Measurements from ENCODE around the gene TLE7. TPM values are rescaled to one million over a fixed set of nuclear protein-coding genes. Genes with fewer than 3 reads are reported as not detected.

TLE7 gene
- total RNA-seq, 6 experiments from 2014 or later = not detected

GRCh38 chr16:71453036-71453435, 11.2 kb upstream of the TLE7 start:
- Histone ChIP-seq H3K36me3 (peaks cover 0 to 49% (median 16%) of the 10 kb centered on the region in 4 donors), H3K27me3 (no peaks in the 10 kb centered on the region), H3K4me1 (no peaks in the 10 kb centered on the region), H3K9me3 (peaks cover 0 to 24% (median 13%) of the 10 kb centered on the region in 4 donors), H3K27ac (no peak overlapping the region), H3K4me3 (no peak overlapping the region)
- no peak for TF ChIP-seq POLR2A (IDR thresholded peaks at IDR 0.05)
- TF ChIP-seq, protein P1, sequence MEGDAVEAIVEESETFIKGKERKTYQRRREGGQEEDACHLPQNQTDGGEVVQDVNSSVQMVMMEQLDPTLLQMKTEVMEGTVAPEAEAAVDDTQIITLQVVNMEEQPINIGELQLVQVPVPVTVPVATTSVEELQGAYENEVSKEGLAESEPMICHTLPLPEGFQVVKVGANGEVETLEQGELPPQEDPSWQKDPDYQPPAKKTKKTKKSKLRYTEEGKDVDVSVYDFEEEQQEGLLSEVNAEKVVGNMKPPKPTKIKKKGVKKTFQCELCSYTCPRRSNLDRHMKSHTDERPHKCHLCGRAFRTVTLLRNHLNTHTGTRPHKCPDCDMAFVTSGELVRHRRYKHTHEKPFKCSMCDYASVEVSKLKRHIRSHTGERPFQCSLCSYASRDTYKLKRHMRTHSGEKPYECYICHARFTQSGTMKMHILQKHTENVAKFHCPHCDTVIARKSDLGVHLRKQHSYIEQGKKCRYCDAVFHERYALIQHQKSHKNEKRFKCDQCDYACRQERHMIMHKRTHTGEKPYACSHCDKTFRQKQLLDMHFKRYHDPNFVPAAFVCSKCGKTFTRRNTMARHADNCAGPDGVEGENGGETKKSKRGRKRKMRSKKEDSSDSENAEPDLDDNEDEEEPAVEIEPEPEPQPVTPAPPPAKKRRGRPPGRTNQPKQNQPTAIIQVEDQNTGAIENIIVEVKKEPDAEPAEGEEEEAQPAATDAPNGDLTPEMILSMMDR (IDR thresholded peaks at IDR 0.05) = no peak
- ATAC-seq (no peak), DNase-seq (no peak)
- intact Hi-C loops (cut with DNase I) = no loop called here

DNA sequence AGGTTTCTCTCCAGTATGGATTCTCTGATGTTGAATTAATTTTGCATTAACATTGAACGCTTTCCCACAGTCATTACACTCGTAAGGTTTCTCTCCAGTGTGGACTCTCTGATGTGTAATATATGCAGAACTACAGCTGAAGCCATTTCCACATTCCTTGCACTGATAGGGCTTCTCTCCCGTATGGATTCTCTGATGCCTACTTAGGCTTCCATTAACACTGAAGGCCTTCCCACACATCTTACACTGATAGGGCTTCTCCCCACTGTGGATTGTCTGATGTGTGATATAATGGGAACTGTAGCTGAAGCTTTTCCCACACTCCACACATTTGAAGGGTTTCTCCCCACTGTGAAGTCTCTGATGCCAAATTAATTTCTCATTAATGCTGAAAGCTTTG, 7.2 kb upstream of the TLE7 start:
- intact Hi-C loops (cut with DNase I) = no loop called here
- no peaks in the 10 kb centered on the region for H3K4me1 ChIP-seq
- peaks cover 0 to 34% (median 15%) of the 10 kb centered on the region in 4 donors for H3K36me3 ChIP-seq
- 92% methylated on average over 3 of the region's 3 CpGs for WGBS (ENCODE audit: insufficient coverage, low coverage, low lambda C conversion rate, missing lambda C conversion rate)
- ATAC-seq (no peak), DNase-seq (no peak)
- no peaks in the 10 kb centered on the region for H3K27me3 ChIP-seq
- H3K4me3 ChIP-seq = no peak overlapping the region
- TF ChIP-seq, protein P1 (IDR thresholded peaks at IDR 0.05) = no peak
- TF ChIP-seq POLR2A (IDR thresholded peaks at IDR 0.05) = no peak
- peaks cover 0 to 42% (median 20%) of the 10 kb centered on the region in 4 donors for H3K9me3 ChIP-seq
- H3K27ac ChIP-seq = no peak overlapping the region

DNA sequence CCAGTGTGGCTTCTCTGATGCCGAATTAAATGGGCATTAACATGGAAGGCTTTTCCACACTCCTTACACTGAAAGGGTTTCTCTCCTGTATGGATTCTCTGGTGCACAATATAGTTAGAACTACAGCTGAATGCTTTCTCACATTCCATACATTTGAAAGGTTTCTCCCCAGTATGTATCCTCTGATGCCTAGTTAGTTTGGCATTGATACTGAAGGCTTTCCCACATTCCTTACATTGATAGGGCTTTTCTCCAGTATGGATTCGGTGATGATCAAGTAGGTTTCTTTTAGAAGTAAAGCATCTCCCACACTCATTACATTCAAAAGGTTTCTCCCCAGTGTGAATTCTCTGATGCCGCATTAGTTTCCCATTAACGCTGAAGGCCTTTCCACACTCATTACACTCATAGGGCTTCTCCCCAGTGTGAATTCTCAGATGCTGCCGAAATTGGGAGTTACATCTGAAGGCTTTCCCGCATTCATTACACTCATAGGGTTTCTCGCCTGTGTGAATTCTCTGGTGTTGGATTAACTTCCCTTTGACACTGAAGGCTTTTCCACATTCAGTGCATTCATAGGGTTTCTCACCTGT, 6.5 kb upstream of the TLE7 start:
- WGBS (ENCODE audit: insufficient coverage, low coverage, low lambda C conversion rate, missing lambda C conversion rate) = 91% methylated on average over 7 of the region's 7 CpGs
- no peak overlapping the region for H3K4me3 ChIP-seq
- no peak for ATAC-seq
- no peaks in the 10 kb centered on the region for H3K4me1 ChIP-seq
- no peaks in the 10 kb centered on the region for H3K27me3 ChIP-seq
- DNase-seq = no peak
- H3K36me3 ChIP-seq = peaks cover 0 to 32% (median 13%) of the 10 kb centered on the region in 4 donors
- intact Hi-C loops (cut with DNase I) = no loop called here
- H3K27ac ChIP-seq = no peak overlapping the region
- H3K9me3 ChIP-seq = peaks cover 0 to 42% (median 20%) of the 10 kb centered on the region in 4 donors
- TF ChIP-seq, protein P1 (IDR thresholded peaks at IDR 0.05) = no peak
- no peak for TF ChIP-seq POLR2A (IDR thresholded peaks at IDR 0.05)

DNA sequence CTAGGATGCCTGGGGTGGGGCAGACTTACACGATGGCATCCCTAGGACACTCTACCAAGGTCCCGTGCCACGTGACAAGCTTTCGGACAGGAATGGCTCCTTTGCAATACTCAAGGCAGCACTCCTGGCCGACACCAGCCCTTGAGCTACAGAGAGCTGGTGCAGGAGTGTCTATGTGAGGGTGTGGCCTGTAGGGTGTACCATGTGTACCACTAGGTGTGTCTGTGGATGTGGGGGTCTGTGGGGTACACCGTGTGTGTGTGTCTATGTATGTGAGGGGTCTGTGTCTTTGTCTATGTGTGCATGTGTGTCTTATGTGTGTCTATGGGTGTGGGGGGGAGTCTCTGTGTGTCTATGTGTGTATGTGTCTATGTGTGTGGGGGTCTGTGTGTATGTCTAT, 1.9 kb upstream of the TLE7 start:
- H3K36me3 ChIP-seq = peaks cover 0 to 2% (median 0%) of the 10 kb centered on the region in 4 donors
- no peak overlapping the region for H3K27ac ChIP-seq
- H3K9me3 ChIP-seq = peaks cover 0 to 26% (median 10%) of the 10 kb centered on the region in 4 donors
- intact Hi-C loops (cut with DNase I) = no loop called here
- DNase-seq = no peak
- TF ChIP-seq, protein P1 (IDR thresholded peaks at IDR 0.05) = no peak
- TF ChIP-seq POLR2A (IDR thresholded peaks at IDR 0.05) = no peak
- WGBS (ENCODE audit: insufficient coverage, low coverage, low lambda C conversion rate, missing lambda C conversion rate) = 100% methylated on average over 1 of the region's 6 CpGs
- no peaks in the 10 kb centered on the region for H3K4me1 ChIP-seq
- no peak overlapping the region for H3K4me3 ChIP-seq
- no peak for ATAC-seq
- H3K27me3 ChIP-seq = no peaks in the 10 kb centered on the region

All from right lobe of liver (tissue), 6 donors.